GM12878 (cell line): Measurements from ENCODE around the gene HMCN1.

Experiments used
- CHD1 ChIP-seq: IDR thresholded peaks from 2 replicates; pipeline ENCODE4 v1.6.1; 2012; ENCODE audit warnings: low read depth, low read length, improper control_type of control experiment
- CHD2 ChIP-seq: IDR thresholded peaks from 2 replicates; pipeline ENCODE4 v1.6.1; 2011; ENCODE audit warnings: low read depth, low read length, improper control_type of control experiment, borderline replicate concordance
- POLR2A ChIP-seq: IDR thresholded peaks from 2 replicates; pipeline ENCODE4 v1.6.1; 2011; ENCODE audit warnings: low read depth, mild to moderate bottlenecking, low read length

DNA sequence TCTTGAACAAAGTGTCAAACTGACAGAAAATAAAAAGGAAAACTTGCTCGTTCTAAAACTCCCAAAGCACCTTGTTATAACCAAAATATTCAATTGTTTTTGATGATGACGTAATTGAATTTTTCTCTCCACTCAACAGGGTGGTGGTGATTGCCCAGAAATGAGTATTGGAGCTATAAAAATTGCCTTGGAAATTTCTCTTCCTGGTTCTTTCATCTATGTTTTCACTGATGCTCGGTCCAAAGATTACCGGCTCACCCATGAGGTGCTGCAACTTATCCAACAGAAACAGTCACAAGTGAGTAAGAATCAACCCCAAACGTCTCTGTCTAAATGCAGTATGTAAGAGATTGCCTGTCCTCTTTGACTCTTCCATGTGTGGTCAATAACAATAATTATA lies 130.1 kb downstream of the HMCN1 start:
- TF ChIP-seq CHD1 (no peak), POLR2A (no peak), CHD2 (no peak)
